ENCODE measurements around the gene PAX8.

Gene PAX8

GRCh38 chr2:113176696-113177355 lies 101.9 kb downstream of the PAX8 start:
- Histone ChIP-seq H2BK12ac (ENCODE audit: low read length) (no peak overlapping the region), H3K27me3 (ENCODE audit: control insufficient read depth in 3 of 3, insufficient read depth in 3 of 3, low read depth in 1 of 3, low read length in 3 of 3) (peaks cover 0 to 5% (median 0%) of the 10 kb centered on the region in 3 experiments), H3K79me1 (ENCODE audit: low read depth, low read length) (no peaks in the 10 kb centered on the region), H4K91ac (ENCODE audit: low read depth, low read length, poor library complexity) (no peak overlapping the region), H4K8ac (ENCODE audit: low read depth, low read length) (no peak overlapping the region), H3K4me2 (ENCODE audit: insufficient read depth, low read length, poor library complexity, severe bottlenecking) (no peak overlapping the region), H3K4me1 (ENCODE audit: control insufficient read depth in 2 of 2, insufficient read depth in 1 of 2, low read depth in 1 of 2, low read length in 2 of 2) (peaks cover 14 to 19% of the 10 kb centered on the region in 2 donors), H2BK120ac (ENCODE audit: low read depth, low read length) (no peak overlapping the region), H3K27ac (replicated peaks; ENCODE audit: low read length) (no peak overlapping the region), H2AFZ (ENCODE audit: low read length) (peak overlapping the region; percentile 81), H3K18ac (ENCODE audit: low read length) (no peak overlapping the region), H3K14ac (ENCODE audit: low read length) (no peak overlapping the region), H3K36me3 (replicated peaks in 1 of 2; ENCODE audit: control insufficient read depth in 2 of 2, insufficient read depth in 2 of 2, low read length in 2 of 2) (no peaks in the 10 kb centered on the region), H2BK15ac (ENCODE audit: low read length) (no peak overlapping the region), H2AK5ac (ENCODE audit: low read depth, low read length) (no peak overlapping the region), H3K23ac (ENCODE audit: low read depth, low read length, poor library complexity) (no peak overlapping the region), H3K4ac (ENCODE audit: low read length) (no peak overlapping the region), H3K9ac (ENCODE audit: low read depth, low read length, poor library complexity) (no peak overlapping the region), H2BK5ac (ENCODE audit: low read length) (no peak overlapping the region), H3K9me3 (replicated peaks in 1 of 2; ENCODE audit: control insufficient read depth in 2 of 2, insufficient read depth in 1 of 2, low read depth in 1 of 2, low read length in 2 of 2) (no peaks in the 10 kb centered on the region), H3K4me3 (ENCODE audit: low read length in 2 of 2) (no peak overlapping the region)
- no peak for DNase-seq (ENCODE audit: low spot score)
- no CpG with 5 or more reads among the region's 7 CpGs for WGBS, 2 donors (ENCODE audit: extremely low coverage in 2 of 2, insufficient read length in 2 of 2, insufficient replicate concordance in 1 of 2)

DNA sequence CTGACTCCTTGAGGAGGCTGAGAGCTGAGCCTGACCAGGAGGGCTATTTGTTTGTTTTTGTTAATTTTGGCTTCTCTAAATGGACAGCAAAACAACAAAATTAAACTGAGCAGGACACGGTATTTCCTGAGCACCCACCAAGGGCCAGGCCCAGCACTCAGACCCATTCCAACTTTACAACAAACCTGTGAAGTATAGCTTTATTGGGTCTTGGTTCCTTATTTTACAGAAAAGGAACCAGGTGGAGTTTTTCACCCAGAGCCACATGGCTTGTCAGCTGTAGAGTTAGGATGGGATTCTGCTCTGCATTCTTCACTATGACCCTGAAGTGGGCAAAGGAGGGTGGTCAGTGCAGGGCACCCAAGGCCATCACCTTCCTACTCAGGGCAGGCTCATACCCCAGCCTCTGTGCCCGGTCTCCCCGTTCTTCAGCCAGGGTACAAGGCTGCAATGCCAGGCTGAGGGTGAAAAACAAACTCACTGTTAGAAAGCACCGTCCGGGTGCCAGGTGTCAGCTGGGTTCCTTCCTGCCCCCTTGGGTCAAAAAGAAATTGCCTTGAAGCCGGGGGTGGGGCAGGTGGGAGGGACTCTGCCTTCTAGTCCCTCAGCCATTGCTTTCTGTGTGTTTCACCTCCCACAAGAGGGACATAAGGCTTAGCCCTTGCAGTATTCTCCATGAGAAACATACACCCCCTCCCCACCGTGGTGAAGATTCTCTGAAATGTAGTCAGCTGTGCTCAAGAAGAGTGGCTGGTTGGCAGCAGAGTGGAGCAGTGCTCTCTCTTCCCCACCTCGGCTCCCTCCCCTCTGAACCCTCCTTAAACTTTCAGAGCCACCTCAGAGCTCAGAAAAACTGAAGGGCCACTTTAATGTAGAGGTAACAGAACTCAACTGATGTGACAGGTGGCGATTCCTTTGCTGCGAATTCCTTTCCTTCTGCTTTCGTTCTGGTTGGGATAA lies 102.7 kb downstream of the PAX8 start:
- Histone ChIP-seq H2AK5ac (ENCODE audit: low read depth, low read length) (no peak overlapping the region), H2AFZ (ENCODE audit: low read length) (peak overlapping the region; percentile 81), H2BK120ac (ENCODE audit: low read depth, low read length) (no peak overlapping the region), H3K27ac (replicated peaks; ENCODE audit: low read length) (no peak overlapping the region), H3K23ac (ENCODE audit: low read depth, low read length, poor library complexity) (no peak overlapping the region), H3K4me3 (ENCODE audit: low read length in 2 of 2) (peak overlapping the region in 1 of 2 donors; percentile 42), H3K27me3 (ENCODE audit: control insufficient read depth in 3 of 3, insufficient read depth in 3 of 3, low read depth in 1 of 3, low read length in 3 of 3) (peaks cover 0 to 5% (median 0%) of the 10 kb centered on the region in 3 experiments), H4K8ac (ENCODE audit: low read depth, low read length) (no peak overlapping the region), H3K79me1 (ENCODE audit: low read depth, low read length) (no peaks in the 10 kb centered on the region), H3K9me3 (replicated peaks in 1 of 2; ENCODE audit: control insufficient read depth in 2 of 2, insufficient read depth in 1 of 2, low read depth in 1 of 2, low read length in 2 of 2) (no peaks in the 10 kb centered on the region), H3K4me1 (ENCODE audit: control insufficient read depth in 2 of 2, insufficient read depth in 1 of 2, low read depth in 1 of 2, low read length in 2 of 2) (peaks cover 14 to 15% of the 10 kb centered on the region in 2 donors), H3K36me3 (replicated peaks in 1 of 2; ENCODE audit: control insufficient read depth in 2 of 2, insufficient read depth in 2 of 2, low read length in 2 of 2) (no peaks in the 10 kb centered on the region), H2BK15ac (ENCODE audit: low read length) (no peak overlapping the region), H3K9ac (ENCODE audit: low read depth, low read length, poor library complexity) (no peak overlapping the region), H3K4me2 (ENCODE audit: insufficient read depth, low read length, poor library complexity, severe bottlenecking) (no peak overlapping the region), H4K91ac (ENCODE audit: low read depth, low read length, poor library complexity) (no peak overlapping the region), H3K18ac (ENCODE audit: low read length) (no peak overlapping the region), H2BK12ac (ENCODE audit: low read length) (no peak overlapping the region), H3K14ac (ENCODE audit: low read length) (no peak overlapping the region), H2BK5ac (ENCODE audit: low read length) (no peak overlapping the region), H3K4ac (ENCODE audit: low read length) (no peak overlapping the region)
- no CpG with 5 or more reads among the region's 11 CpGs for WGBS, 2 donors (ENCODE audit: extremely low coverage in 2 of 2, insufficient read length in 2 of 2, insufficient replicate concordance in 1 of 2)
- no peak for DNase-seq (ENCODE audit: low spot score)

GRCh38 chr2:113175042-113175628 lies 103.6 kb downstream of the PAX8 start:
- Histone ChIP-seq H2BK12ac (ENCODE audit: low read length) (no peak overlapping the region), H3K9me3 (replicated peaks in 1 of 2; ENCODE audit: control insufficient read depth in 2 of 2, insufficient read depth in 1 of 2, low read depth in 1 of 2, low read length in 2 of 2) (no peaks in the 10 kb centered on the region), H3K9ac (ENCODE audit: low read depth, low read length, poor library complexity) (no peak overlapping the region), H3K14ac (ENCODE audit: low read length) (no peak overlapping the region), H2BK15ac (ENCODE audit: low read length) (no peak overlapping the region), H3K4ac (ENCODE audit: low read length) (no peak overlapping the region), H3K27ac (replicated peaks; ENCODE audit: low read length) (no peak overlapping the region), H3K36me3 (replicated peaks in 1 of 2; ENCODE audit: control insufficient read depth in 2 of 2, insufficient read depth in 2 of 2, low read length in 2 of 2) (no peaks in the 10 kb centered on the region), H3K27me3 (ENCODE audit: control insufficient read depth in 3 of 3, insufficient read depth in 3 of 3, low read depth in 1 of 3, low read length in 3 of 3) (peaks cover 0 to 5% (median 0%) of the 10 kb centered on the region in 3 experiments), H3K4me3 (ENCODE audit: low read length in 2 of 2) (no peak overlapping the region), H2AK5ac (ENCODE audit: low read depth, low read length) (peak overlapping the region; percentile 23), H4K91ac (ENCODE audit: low read depth, low read length, poor library complexity) (no peak overlapping the region), H2BK5ac (ENCODE audit: low read length) (peak overlapping the region; percentile 27), H3K23ac (ENCODE audit: low read depth, low read length, poor library complexity) (no peak overlapping the region), H2AFZ (ENCODE audit: low read length) (peak overlapping the region; percentile 81), H3K79me1 (ENCODE audit: low read depth, low read length) (no peaks in the 10 kb centered on the region), H3K18ac (ENCODE audit: low read length) (peak overlapping the region; percentile 74), H2BK120ac (ENCODE audit: low read depth, low read length) (no peak overlapping the region), H3K4me2 (ENCODE audit: insufficient read depth, low read length, poor library complexity, severe bottlenecking) (no peak overlapping the region), H4K8ac (ENCODE audit: low read depth, low read length) (no peak overlapping the region), H3K4me1 (ENCODE audit: control insufficient read depth in 2 of 2, insufficient read depth in 1 of 2, low read depth in 1 of 2, low read length in 2 of 2) (peaks cover 14 to 15% of the 10 kb centered on the region in 2 donors)
- no peak for DNase-seq (ENCODE audit: low spot score)
- WGBS, 2 donors (ENCODE audit: extremely low coverage in 2 of 2, insufficient read length in 2 of 2, insufficient replicate concordance in 1 of 2): no CpG with 5 or more reads among the region's 8 CpGs

DNA sequence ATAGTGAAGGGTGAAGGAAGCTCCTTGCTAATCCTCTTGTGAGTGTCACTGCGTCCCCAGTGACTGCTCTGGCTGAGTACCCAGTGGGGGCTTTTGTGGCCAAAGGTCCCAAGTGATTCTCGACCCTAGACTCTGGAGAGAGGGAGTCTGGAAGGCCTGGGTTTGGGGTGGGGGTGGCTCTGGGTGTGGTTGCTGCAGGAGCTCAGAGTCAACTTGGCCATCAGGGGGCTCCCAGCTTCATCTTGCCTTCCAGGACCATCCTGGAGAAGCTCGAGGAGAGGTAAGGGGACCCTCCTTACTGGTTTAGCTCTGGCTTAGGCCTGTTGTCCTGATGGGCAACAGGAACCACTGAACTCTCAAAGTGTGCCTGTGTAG lies 104.4 kb downstream of the PAX8 start:
- Histone ChIP-seq H3K23ac (ENCODE audit: low read depth, low read length, poor library complexity) (no peak overlapping the region), H2AK5ac (ENCODE audit: low read depth, low read length) (no peak overlapping the region), H2BK5ac (ENCODE audit: low read length) (no peak overlapping the region), H3K9me3 (replicated peaks in 1 of 2; ENCODE audit: control insufficient read depth in 2 of 2, insufficient read depth in 1 of 2, low read depth in 1 of 2, low read length in 2 of 2) (no peaks in the 10 kb centered on the region), H2BK15ac (ENCODE audit: low read length) (no peak overlapping the region), H2AFZ (ENCODE audit: low read length) (peak overlapping the region; percentile 81), H3K4me3 (ENCODE audit: low read length in 2 of 2) (no peak overlapping the region), H3K36me3 (replicated peaks in 1 of 2; ENCODE audit: control insufficient read depth in 2 of 2, insufficient read depth in 2 of 2, low read length in 2 of 2) (no peaks in the 10 kb centered on the region), H3K27me3 (ENCODE audit: control insufficient read depth in 3 of 3, insufficient read depth in 3 of 3, low read depth in 1 of 3, low read length in 3 of 3) (peaks cover 0 to 5% (median 0%) of the 10 kb centered on the region in 3 experiments), H3K27ac (replicated peaks; ENCODE audit: low read length) (no peak overlapping the region), H4K91ac (ENCODE audit: low read depth, low read length, poor library complexity) (no peak overlapping the region), H3K9ac (ENCODE audit: low read depth, low read length, poor library complexity) (no peak overlapping the region), H3K4me1 (ENCODE audit: control insufficient read depth in 2 of 2, insufficient read depth in 1 of 2, low read depth in 1 of 2, low read length in 2 of 2) (peaks cover 14 to 15% of the 10 kb centered on the region in 2 donors), H3K18ac (ENCODE audit: low read length) (no peak overlapping the region), H3K14ac (ENCODE audit: low read length) (no peak overlapping the region), H3K4ac (ENCODE audit: low read length) (no peak overlapping the region), H4K8ac (ENCODE audit: low read depth, low read length) (no peak overlapping the region), H3K4me2 (ENCODE audit: insufficient read depth, low read length, poor library complexity, severe bottlenecking) (no peak overlapping the region), H2BK12ac (ENCODE audit: low read length) (no peak overlapping the region), H2BK120ac (ENCODE audit: low read depth, low read length) (no peak overlapping the region), H3K79me1 (ENCODE audit: low read depth, low read length) (no peaks in the 10 kb centered on the region)
- no peak for DNase-seq (ENCODE audit: low spot score)
- no CpG with 5 or more reads among the region's 3 CpGs for WGBS, 2 donors (ENCODE audit: extremely low coverage in 2 of 2, insufficient read length in 2 of 2, insufficient replicate concordance in 1 of 2)
